SK-N-DZ (cell line): ENCODE results near the gene RBM6. TPM values are rescaled to one million over a fixed set of nuclear protein-coding genes. Genes with fewer than 3 reads are reported as not detected.
"Not testable (repeated sequence)": the region's sequence is repeated elsewhere in the genome, so short reads cannot be mapped to it uniquely, and the experiment has no call there.

ENCODE experiments used
- DNase-seq: peaks from one replicate; pipeline ENCODE4 v3.0.0-alpha.2; 2015; ENCODE audit warnings: low spot score
- polyA plus RNA-seq, 2 experiments: library from polyadenylated mRNA; depleted of rRNA; stranded (reverse); fragments of >200 nt; gene quantifications; 2 replicates each; pipeline ENCODE4 v1.2.3, GENCODE V29; 2014

RBM6 gene
- polyA plus RNA-seq (2014; cell fraction: cytosol; rRNA removed): 50.8 and 60.1 TPM in 2 replicates
- 162 and 217 TPM in 2 replicates for polyA plus RNA-seq (2014; cell fraction: nucleus; rRNA removed)

GRCh38 chr3:49939858-49940666 lies at the start of gene RBM6:
Gene RBM6 (plus strand): TSS chr3:49940150. CDS start chr3:49962642, 22,492 bp downstream.
- peak; percentile 97 for DNase-seq

- DNase-seq: no peak
These were observed 44.2 kb upstream of the RBM6 start for GRCh38 chr3:49895791-49896190.

GRCh38 chr3:49896345-49896744 lies 43.6 kb upstream of the RBM6 start:
- no peak for DNase-seq

- DNase-seq: no peak
These were observed 41.0 kb upstream of the RBM6 start for GRCh38 chr3:49898991-49899390.

- peak; percentile 65 for DNase-seq
These were observed 40.1 kb upstream of the RBM6 start for GRCh38 chr3:49899815-49900214.

GRCh38 chr3:49900491-49901153 lies 39.3 kb upstream of the RBM6 start:
- no peak for DNase-seq

GRCh38 chr3:49901366-49902339 lies 38.3 kb upstream of the RBM6 start:
- DNase-seq: no peak

- no peak for DNase-seq
These were observed 37.2 kb upstream of the RBM6 start for GRCh38 chr3:49902511-49903345.

GRCh38 chr3:49903451-49904424 lies 36.2 kb upstream of the RBM6 start, which contains the start of gene MST1R:
Gene MST1R (minus strand): TSS chr3:49903873. CDS start chr3:49903609, 264 bp downstream.
- peak; percentile 60 for DNase-seq

GRCh38 chr3:49904448-49904847 lies 35.5 kb upstream of the RBM6 start:
- DNase-seq: not testable (repeated sequence)

GRCh38 chr3:49906073-49906743 lies 33.7 kb upstream of the RBM6 start:
- DNase-seq: peak; percentile 50

GRCh38 chr3:49908373-49909199 lies 31.4 kb upstream of the RBM6 start:
- DNase-seq: no peak

- DNase-seq: no peak
These were observed 29.4 kb upstream of the RBM6 start for GRCh38 chr3:49910409-49911123.

GRCh38 chr3:49911124-49911420 lies 28.9 kb upstream of the RBM6 start:
- no peak for DNase-seq

- DNase-seq: no peak
These were observed 28.3 kb upstream of the RBM6 start for GRCh38 chr3:49911611-49912010.

GRCh38 chr3:49912881-49913281 lies 27.1 kb upstream of the RBM6 start:
- peak; percentile 78 for DNase-seq

- DNase-seq: no peak
These were observed 25.0 kb upstream of the RBM6 start for GRCh38 chr3:49914906-49915305.
